ENCODE results near the gene CRHR1. TPM values are rescaled to one million over a fixed set of nuclear protein-coding genes. Genes with fewer than 3 reads are reported as not detected.

CRHR1 gene
- polyA plus RNA-seq, 4 donors: 0.21 to 0.67 (median 0.59) TPM; not detected in 1

DNA sequence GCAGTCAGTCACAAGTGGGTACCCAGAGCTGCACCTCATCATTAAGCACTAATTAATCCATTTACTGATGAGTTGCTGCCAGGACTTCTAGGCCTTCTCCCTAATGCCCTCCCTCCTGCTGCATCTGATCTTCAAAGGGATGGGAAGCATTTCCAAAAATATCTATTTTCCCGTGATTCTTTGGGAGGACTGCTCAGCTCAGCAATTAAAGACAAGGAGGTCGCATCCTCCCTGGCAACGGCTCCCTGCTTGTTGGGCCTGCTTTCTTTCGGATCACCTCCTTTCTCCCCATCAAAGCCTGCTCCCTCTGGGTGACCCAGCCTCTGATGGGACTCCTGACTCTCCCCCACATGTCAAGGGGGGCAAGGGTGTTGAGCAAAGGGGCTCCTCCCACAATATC is 34.6 kb downstream of the CRHR1 start:
- no peak for DNase-seq (ENCODE audit: low read depth in 4 of 4, low spot score in 2 of 4)

DNA sequence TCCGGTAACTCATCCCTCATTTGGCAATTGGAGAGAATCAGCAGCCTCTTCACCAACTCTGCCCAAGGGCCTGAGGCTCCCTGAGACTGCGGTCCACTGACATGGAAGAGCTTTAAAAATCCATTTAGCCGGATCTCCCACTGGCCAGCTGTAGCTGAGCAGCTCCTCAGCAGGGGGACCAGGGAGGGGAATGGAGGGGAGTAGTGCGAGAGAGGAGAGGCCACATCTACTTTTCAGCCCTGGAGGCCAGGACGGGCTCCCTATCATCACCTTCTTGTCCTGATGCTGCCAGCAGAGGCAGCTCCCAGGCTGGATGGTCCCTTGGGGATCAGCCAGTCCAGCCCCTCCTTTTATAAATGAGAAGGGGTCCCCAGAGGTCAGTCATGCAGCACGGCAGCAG is 35.5 kb downstream of the CRHR1 start:
- DNase-seq (ENCODE audit: low read depth in 4 of 4, low spot score in 2 of 4): no peak

DNA sequence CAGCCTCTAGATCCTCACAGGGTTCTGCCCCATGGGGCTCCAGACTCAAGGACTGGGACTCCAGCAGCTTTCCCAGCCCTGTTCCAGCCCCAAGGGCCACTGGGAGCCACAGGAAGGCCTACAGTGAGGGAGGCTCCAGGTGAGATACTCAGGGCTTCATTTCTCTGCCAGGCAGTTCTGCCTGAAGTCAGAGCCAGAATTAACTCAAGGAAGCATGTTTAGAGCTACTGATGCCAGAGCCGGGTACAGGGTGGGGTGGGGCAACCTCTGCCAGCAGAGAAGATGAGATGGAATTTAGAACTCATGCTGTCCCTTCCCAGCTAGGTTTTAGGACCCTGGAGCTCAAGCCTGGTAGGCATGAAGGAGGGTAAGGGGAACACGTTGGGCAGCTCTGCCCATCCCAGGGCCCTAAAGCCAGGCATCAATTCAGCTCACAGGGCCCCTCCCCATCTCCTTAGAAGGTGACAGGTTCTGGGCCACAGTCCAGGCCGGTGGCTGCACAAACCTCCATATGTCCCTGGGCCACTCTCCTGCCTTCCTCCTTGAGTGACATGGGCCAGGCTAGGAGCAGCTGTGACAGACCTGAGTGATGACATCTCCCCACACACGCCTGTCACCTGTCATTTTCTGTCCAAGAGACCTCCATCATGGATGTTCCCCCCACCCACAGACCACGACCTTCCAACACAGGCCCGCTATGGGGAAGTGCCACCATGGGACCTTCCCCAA is 36.1 kb downstream of the CRHR1 start:
- DNase-seq (ENCODE audit: low read depth in 4 of 4, low spot score in 2 of 4): no peak

DNA sequence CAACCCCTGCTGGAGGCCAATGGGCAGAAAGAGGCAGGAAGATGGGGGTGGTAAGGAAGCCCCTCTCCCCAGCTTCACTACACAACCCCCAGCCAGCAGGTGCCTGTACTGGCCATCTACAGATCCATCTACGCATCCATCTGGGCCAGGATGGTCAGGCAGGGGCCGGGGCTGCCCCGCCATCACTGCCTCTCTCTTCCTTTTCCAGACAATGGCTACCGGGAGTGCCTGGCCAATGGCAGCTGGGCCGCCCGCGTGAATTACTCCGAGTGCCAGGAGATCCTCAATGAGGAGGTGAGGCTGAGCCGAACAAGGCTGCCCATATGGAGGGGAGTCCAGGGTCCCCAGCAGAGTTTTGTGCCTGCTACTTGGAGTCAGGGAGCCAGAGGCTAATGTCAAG is 37.0 kb downstream of the CRHR1 start:
- no peak for DNase-seq (ENCODE audit: low read depth in 4 of 4, low spot score in 2 of 4)

DNA sequence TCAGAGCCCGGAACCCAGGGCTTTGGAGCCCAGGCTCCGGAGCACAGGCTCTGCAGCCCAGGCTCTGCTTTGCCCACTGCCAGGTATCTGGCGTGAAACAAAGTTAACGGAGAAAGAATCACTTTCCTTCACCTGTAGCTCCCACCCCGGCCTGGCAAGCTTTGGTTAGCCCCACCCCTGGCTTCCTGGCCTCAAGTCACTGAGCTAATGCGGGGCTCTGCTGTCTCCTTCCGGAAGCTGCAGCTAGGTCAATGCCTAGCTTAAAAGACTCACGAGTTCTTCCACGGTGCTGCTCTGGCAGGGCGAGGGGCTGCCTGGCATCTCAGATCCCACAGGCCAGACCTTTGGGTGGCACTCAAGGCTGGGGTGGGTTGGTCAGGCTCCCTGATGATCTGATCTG is 39.5 kb downstream of the CRHR1 start:
- no peak for DNase-seq (ENCODE audit: low read depth in 4 of 4, low spot score in 2 of 4)

DNA sequence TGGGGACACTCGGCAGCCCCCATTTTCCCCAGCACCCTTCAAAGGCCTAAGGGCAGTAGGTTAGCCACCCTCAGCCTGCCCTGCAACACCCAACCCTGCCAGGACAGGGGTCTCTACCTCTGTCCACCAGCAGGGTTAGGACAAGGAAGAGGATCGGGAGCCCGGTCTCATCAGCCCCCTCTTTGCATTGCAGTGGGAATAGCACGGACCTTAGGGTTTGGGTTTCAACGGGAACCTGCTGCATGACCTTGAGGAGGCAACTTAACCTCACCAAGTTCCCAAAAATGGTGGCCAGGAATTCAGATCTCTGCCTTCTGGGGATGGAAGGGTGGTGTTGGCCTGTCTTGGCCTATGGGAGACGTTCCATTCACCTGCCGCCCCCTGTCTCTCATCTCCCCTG is 40.4 kb downstream of the CRHR1 start:
- no peak for DNase-seq (ENCODE audit: low read depth in 4 of 4, low spot score in 2 of 4)

DNA sequence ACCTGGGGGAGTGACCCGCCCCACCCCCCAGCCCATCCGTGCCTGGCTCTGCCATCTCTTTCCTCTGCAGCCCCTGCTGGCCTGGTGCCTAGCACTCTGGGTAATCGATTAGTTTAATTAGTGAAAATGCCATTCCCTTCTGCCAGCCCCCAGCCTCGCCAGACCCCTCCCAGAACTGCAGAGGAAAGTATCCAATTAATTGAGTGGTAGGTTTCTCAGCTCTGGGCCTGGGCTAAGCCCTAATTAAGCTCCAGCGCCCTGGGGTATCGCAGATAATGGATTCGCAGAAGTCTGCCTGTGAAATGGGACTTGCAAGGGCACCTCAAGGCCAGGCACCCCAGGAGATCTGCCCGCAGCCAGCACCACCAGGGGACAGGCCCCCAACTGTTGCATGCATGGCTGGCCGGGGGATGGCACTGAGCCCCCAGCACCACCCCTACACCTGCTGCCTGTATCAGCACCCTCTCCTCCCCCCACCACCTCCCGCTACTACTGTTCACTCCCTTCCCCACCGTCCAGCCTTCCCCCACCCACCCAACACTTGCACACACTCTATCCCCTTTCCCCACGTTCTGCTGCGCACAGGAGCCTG is 40.9 kb downstream of the CRHR1 start:
- no peak for DNase-seq (ENCODE audit: low read depth in 4 of 4, low spot score in 2 of 4)

DNA sequence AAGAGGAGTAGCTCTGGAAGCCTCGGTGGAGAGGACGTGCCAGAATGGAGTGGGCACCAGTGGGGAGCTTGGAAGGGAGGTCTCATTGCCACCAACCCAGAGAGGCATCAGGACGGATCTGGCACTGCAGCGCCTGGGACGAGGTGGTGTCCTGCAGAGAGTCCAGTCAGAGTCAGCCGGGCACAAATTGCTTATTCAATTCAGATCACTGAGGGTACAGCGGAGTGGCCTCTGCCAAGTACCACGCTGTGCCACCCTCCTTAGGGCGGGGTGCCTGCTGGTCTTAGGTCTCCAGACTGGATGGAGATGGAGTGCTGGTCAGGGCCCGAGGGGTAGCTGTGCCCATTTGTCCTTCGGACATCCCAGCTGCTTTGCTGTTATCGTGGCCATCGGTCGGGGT is 41.7 kb downstream of the CRHR1 start:
- no peak for DNase-seq (ENCODE audit: low read depth in 4 of 4, low spot score in 2 of 4)

DNA sequence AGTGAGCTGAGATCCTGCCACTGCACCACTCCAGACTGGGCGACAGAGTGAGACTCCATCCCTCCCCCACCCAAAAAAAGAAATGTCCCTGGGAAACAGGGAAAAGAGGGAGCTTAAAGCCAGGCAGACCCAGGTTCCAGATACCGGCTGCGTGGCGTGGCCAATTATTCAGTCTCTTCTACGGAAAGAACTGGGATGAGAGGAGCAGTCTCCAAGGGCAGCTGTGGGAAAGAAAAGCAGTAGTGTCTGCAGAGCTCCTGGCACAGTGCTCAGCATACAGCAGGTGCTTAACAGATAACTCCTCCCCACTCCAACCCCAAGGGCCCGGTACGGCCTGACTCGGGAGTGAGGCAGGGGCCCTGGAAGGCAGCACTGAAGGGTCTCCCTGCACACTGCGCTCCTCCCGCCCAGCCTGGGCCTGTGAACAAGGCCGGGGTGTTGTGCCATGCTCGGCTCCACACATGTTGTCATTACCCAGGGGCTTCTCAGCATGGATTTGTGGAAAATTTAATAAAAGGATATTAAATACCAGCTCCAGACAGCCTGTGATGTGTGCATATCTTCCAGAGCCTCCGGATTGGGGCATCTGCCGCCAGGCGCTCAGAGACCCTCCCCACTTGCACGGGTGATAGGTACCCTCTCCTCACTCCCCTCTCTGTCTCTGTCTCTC is 42.9 kb downstream of the CRHR1 start:
- DNase-seq (ENCODE audit: low read depth in 4 of 4, low spot score in 2 of 4): no peak

DNA sequence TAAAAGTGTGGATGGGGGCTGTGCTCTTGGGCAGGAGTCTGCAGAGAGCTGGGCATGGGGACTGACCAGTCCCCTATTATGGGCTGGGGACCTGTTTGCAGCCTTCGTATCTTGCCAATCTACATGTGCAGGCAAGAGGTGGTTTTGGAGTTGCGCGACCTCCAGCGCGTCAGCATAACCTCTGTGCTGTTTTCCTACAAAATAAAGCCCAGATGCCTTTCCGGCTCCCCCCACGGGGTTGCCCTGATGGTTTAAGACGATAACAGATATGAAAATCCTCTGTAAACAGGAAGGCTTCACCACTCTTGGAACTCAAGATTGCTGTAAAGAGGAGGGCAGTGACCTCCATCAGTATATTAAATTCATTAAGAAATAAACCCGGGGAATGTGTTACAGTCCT is 44.1 kb downstream of the CRHR1 start:
- DNase-seq (ENCODE audit: low read depth in 4 of 4, low spot score in 2 of 4): no peak

DNA sequence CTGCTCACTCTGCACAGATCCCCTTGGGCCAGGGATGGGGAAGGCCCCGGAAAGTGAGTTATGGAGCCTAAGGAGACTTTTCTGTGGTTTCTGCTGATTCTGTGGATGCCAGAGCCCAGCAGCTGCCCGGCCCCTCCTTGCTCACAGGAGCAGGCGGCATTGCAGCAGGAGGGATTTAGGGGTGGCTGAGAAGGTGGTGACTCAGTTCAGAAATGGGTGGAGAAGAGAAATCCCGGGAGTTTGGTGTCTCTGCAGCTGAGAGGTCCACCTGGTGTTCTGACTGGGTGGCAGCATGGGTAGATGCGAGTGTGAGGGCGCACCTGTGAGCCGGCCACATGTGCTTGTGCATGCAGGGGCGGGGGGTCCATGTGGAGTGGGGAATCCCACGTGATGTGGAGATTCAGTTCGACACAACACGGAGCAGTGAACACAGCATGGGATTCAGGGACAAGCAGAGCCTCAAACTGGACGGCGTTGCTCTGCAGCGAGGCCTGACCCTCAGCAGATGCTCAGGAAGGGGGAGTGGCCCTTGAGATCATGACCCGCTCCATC is 44.5 kb downstream of the CRHR1 start:
- no peak for DNase-seq (ENCODE audit: low read depth in 4 of 4, low spot score in 2 of 4)

DNA sequence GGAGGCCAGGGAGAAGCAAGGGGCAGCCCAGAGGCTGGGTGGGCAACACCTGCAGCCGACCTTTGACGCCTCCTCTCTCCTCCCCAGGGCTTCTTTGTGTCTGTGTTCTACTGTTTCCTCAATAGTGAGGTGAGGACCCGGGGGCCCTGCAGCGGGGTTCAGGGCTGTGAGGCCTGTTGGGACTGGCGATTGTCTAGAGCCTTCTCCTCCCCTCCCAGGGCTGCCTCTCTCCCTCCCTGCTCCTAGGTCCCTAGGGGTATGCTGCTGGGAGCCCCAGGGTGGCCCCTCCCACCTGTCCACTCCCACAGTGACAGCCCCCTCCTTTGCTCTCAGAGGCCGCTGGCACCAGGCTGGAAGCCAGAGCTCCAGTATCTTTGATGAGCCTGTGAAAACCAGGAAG is 49.8 kb downstream of the CRHR1 start:
- DNase-seq (ENCODE audit: low read depth in 4 of 4, low spot score in 2 of 4): no peak

DNA sequence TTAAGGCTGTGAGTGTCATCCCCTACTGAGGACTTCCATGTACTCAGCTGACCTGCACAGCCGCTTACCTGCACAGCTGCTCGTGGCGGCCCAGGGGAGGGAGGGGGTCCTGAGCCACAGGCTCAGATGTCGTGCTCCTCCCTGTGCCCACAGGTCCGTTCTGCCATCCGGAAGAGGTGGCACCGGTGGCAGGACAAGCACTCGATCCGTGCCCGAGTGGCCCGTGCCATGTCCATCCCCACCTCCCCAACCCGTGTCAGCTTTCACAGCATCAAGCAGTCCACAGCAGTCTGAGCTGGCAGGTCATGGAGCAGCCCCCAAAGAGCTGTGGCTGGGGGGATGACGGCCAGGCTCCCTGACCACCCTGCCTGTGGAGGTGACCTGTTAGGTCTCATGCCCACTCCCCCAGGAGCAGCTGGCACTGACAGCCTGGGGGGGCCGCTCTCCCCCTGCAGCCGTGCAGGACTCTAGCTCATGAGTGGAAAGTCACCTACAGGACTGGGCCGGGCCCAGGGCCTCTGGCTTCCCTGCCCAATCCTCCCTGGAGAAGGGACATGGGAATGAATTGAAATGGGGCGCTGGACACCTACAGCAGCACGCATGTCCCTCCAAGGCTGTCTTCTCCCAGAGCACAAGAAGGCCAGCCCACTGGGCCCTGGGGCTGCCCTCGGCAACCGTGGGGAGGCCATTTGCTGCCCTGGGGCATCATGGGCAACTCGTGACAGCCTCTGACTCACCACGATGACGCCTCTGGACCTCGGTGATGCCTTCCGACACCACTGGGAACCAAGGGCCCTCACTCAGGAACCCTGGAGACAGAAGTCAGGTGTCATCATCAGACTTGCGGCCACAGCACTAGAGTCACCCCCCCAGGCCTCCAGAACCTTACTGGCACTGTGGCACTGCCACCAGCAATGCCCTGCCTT is 50.6 kb downstream of the CRHR1 start:
- no peak for DNase-seq (ENCODE audit: low read depth in 4 of 4, low spot score in 2 of 4)

DNA sequence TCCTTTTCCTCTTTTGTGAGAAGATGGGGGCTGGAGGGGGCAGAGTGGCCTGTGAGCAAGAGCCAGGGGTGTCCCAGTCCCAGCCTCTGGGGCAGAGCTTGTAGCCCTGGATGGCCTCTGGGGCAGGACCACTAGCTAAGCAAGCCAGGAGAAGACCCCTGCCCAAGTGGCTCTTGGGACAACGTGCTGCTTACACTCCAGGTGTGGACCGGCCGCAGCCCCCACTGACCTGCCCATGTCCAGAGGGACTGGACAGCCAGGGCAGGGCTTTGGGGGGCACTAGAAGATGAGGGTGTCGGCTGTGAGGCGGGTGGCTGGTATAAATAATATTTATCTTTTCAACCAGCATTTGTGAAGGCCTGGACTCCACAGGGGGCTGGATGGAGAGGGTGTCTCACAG is 51.4 kb downstream of the CRHR1 start:
- no peak for DNase-seq (ENCODE audit: low read depth in 4 of 4, low spot score in 2 of 4)

DNA sequence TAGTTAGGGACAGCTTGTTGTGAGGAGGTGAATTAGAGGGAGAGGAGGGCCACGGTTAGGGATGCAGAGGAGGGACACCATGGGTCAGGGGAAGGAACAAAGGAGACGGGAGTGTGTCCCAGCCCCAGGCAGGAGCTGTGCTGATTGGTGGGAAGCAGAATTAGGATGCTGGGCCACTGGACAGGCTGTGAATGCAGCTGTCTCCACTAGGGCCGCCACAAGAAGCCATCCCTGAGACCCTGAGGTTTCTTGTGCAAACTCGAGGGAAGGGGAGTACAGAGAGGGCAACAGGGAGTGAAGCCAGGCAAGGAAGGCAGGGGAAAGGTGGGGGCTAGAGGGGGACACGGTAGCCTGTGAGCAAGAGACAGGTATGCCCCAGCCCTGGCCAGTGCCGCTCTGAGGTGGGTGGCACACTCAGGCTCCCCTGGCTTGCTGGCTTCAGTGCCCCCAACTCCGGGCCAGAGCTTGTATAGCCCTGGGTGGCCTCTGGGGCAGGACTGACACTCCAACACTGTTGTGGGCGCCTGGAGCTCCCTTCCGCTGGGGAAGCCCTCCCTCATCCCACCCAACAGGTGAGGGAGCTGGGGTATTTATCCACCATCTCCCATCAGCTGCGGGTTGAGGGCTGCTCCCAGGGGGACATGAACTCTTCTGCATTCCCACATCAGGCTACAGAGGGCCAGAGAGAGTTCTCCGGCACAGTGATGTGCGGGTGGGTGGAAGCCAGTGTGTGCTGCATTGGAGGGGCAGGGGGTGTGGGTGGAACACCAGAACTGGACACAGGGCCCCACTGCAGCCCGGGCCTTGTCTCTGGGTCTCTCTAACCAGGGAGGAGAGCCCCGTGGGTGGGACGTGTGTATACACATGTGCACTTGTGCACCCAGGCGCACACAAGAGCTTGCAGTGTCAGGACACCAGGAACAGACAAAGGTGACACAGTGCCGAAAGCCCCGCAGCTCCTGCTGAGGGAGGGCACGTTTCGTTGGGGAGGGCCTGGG is 52.2 kb downstream of the CRHR1 start:
- no peak for DNase-seq (ENCODE audit: low read depth in 4 of 4, low spot score in 2 of 4)

DNA sequence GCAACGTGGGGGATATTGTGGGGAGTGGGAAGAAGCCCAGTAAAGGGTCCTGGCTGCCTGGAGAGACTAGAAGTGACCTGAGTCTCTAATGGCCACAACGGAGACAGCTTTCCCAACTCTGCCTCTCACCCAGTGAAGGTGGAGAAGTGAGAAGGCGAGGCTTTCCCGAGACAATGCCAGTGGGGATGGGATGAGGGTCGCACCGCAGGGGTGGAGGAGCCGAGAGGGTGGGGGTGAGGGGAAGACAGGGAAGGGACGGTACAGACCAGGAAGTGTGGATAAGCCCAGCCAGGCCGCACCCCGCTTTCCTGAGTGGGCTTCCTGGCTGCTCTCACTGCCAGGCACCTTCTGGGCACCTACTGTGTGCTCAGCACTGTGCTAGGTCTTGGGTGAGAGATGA is 53.1 kb downstream of the CRHR1 start:
- DNase-seq (ENCODE audit: low read depth in 4 of 4, low spot score in 2 of 4): no peak

DNA sequence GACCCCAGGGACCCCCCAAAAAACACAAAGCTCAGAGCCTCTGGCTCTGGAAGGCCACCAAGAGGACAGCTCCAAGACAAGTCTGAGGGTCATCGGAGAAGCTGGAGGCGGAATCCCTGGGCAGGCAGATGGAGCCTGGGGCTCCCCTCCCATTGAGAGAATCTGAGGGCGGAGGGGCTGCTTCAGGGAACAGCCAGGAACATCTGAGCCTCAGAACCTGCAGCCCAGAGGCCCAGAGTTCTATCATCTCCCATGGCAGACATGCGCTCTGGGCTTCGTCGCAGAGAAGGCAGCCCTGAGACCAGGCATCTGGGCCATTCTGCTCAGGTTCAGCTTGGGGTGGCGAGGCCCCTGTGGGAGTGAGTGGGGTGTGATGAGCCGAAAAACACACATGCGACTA is 53.5 kb downstream of the CRHR1 start:
- DNase-seq (ENCODE audit: low read depth in 4 of 4, low spot score in 2 of 4): no peak

DNA sequence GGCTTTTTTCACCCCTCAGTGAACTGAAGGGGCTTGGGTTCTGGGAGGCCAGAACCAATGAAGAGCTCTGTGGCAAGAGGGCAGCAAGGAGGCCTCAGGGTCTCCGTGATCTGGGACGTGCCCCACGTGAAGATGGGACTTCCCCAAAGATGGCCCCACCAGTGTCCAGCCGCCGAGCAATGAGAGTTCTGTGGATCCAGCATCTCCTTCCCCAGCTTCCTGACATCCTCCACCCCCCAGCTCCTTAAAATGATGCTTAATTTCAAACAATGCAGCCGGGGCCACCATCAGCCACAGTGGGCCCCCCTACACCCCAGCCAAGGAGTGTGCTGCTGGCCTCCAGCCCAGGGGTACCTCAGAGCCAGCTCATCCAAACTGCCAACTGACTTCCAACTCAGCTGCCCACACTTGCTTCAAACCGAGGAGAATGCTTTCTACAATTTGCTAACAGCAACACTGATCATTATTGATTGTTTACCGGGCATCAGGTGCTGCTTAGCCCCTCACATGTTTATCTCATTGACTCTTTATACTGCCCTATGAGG is 54.7 kb downstream of the CRHR1 start:
- DNase-seq (ENCODE audit: low read depth in 4 of 4, low spot score in 2 of 4): no peak

DNA sequence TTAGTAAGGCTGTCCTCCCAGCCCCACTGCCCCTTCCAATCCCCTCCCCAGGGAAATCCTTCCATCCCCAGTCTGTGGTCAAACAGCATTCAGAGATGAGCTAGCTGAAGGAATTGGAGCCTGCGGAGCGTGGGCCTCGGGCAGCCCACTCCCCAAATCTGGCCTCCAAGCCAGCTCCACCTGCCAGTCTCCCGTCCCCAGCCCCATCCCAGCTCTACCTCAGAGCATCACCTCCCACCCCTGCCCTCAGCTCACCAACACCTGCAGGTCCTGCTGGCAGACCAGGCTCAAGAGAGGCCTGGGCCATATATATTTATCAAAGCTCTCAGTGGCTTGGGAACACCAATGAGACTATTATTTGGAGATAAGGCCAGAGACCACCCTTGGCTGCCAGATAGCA is 55.3 kb downstream of the CRHR1 start:
- DNase-seq (ENCODE audit: low read depth in 4 of 4, low spot score in 2 of 4): no peak

Data from left renal cortex interstitium (tissue), 4 donors.